Parathyroid adenoma (tissue), 2 donors: Measurements from ENCODE around the gene SUSD1.

Experiments used
- H2AFZ ChIP-seq: fragments of 300-600 bp; sonication (generic); one replicate; pipeline ENCODE4 v1.7.0; 2017; ENCODE audit warnings: antibody characterized with exemption, mild to moderate bottlenecking
- H3K27ac ChIP-seq: fragments of 300-600 bp; sonication (generic); one replicate; pipeline ENCODE4 v1.7.0; 2017
- H3K27me3 ChIP-seq: fragments of 300-600 bp; sonication (generic); one replicate; pipeline ENCODE4 v1.7.0; 2017; ENCODE audit warnings: low read length; ENCODE audit not compliant: control insufficient read depth, insufficient read depth
- H3K36me3 ChIP-seq: fragments of 300-600 bp; sonication (generic); one replicate; pipeline ENCODE4 v1.7.0; 2017; ENCODE audit warnings: low read length; ENCODE audit not compliant: control insufficient read depth, insufficient read depth
- H3K4me1 ChIP-seq: fragments of 300-600 bp; sonication (generic); one replicate; pipeline ENCODE4 v1.7.0; 2017; ENCODE audit warnings: control low read depth
- H3K4me2 ChIP-seq: fragments of 300-600 bp; sonication (generic); one replicate; pipeline ENCODE4 v1.7.0; 2017; ENCODE audit warnings: low read length
- H3K4me3 ChIP-seq: fragments of 300-600 bp; sonication (generic); one replicate; pipeline ENCODE4 v1.7.0; 2017; ENCODE audit warnings: low read depth, low read length
- H3K79me2 ChIP-seq: fragments of 300-600 bp; sonication (generic); one replicate; pipeline ENCODE4 v1.7.0; 2017; ENCODE audit warnings: control low read depth
- H3K9ac ChIP-seq: fragments of 300-600 bp; sonication (generic); one replicate; pipeline ENCODE4 v1.7.0; 2017; ENCODE audit warnings: mild to moderate bottlenecking
- H3K9me3 ChIP-seq: fragments of 300-600 bp; sonication (generic); one replicate; pipeline ENCODE4 v1.7.0; 2017; ENCODE audit warnings: low read length; ENCODE audit not compliant: control insufficient read depth
- TF ChIP-seq, protein P1 (sequence below): fragments of 300-600 bp; sonication (generic); IDR thresholded peaks from one replicate; pipeline ENCODE4 v1.7.0; 2017; ENCODE audit warnings: antibody characterized with exemption, mild to moderate bottlenecking
- donor health status: primary hyperparathyroidism.

Gene SUSD1

GRCh38 chr9:112162621-112163413 lies 12.3 kb downstream of the SUSD1 start:
- H2AFZ ChIP-seq: no peak overlapping the region
- no peaks in the 10 kb centered on the region for H3K36me3 ChIP-seq
- no peak overlapping the region for H3K4me2 ChIP-seq
- no peak overlapping the region for H3K9ac ChIP-seq
- TF ChIP-seq, protein P1, sequence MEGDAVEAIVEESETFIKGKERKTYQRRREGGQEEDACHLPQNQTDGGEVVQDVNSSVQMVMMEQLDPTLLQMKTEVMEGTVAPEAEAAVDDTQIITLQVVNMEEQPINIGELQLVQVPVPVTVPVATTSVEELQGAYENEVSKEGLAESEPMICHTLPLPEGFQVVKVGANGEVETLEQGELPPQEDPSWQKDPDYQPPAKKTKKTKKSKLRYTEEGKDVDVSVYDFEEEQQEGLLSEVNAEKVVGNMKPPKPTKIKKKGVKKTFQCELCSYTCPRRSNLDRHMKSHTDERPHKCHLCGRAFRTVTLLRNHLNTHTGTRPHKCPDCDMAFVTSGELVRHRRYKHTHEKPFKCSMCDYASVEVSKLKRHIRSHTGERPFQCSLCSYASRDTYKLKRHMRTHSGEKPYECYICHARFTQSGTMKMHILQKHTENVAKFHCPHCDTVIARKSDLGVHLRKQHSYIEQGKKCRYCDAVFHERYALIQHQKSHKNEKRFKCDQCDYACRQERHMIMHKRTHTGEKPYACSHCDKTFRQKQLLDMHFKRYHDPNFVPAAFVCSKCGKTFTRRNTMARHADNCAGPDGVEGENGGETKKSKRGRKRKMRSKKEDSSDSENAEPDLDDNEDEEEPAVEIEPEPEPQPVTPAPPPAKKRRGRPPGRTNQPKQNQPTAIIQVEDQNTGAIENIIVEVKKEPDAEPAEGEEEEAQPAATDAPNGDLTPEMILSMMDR: no peak
- no peaks in the 10 kb centered on the region for H3K4me1 ChIP-seq
- no peak overlapping the region for H3K27ac ChIP-seq
- H3K27me3 ChIP-seq: no peaks in the 10 kb centered on the region
- H3K79me2 ChIP-seq: no peaks in the 10 kb centered on the region
- no peak overlapping the region for H3K4me3 ChIP-seq
- H3K9me3 ChIP-seq: no peaks in the 10 kb centered on the region

DNA sequence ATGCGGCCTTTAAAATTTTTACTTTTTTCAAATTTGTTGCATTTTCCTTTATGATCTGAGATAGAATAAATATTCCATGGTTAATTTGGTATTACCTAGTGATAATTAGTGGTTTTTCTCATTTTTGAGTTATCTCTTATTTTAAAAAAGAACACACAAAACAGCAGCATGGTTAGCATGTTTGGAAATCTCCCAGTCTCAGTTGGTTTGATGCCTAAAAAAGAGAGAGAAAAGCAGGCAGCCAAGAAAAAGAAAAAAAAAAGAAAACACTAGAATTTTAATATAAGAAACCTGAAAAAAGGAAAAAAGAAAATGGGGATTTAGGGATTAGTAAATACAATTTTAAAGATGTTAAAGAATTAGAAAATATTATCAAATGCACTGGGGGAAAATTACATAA lies 15.3 kb downstream of the SUSD1 start:
- TF ChIP-seq, protein P1: no peak
- H3K9ac ChIP-seq: no peak overlapping the region
- H3K4me2 ChIP-seq: no peak overlapping the region
- no peaks in the 10 kb centered on the region for H3K27me3 ChIP-seq
- H2AFZ ChIP-seq: no peak overlapping the region
- H3K4me1 ChIP-seq: no peaks in the 10 kb centered on the region
- no peaks in the 10 kb centered on the region for H3K9me3 ChIP-seq
- no peak overlapping the region for H3K4me3 ChIP-seq
- no peaks in the 10 kb centered on the region for H3K79me2 ChIP-seq
- H3K27ac ChIP-seq: no peak overlapping the region
- H3K36me3 ChIP-seq: no peaks in the 10 kb centered on the region

DNA sequence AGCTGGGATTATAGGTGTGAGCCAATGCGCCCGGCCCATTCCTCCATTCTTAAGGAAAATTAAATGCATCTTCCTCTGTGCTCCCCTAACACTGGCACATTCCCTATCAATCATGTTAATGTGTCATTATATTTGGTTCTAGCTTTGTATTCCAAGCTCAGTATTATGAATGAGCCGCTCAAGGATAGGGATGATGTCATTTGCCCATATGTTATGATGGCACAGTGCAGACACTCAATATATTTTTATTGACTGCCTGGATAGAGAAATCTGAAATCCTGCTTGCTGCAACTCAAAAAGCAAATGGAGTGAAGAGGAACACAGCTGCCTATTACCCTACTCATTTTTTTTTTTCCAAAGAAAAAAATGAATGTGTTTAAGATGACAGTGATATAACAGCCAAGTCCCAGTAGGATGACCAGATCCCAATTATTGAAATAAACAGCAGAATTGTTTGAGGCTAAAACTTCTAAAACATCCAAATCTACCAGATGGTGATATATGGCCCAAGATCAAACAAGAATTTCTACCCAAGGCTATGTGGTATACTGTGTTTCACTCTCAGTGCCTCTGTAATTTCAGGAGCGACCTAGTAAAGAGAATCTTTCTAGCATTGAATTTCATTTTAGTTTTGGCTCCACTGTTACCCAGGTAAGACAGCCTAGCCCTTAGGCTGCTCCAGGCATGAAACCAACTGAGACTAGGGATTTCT lies 16.3 kb downstream of the SUSD1 start:
- Histone ChIP-seq H3K4me1 (no peaks in the 10 kb centered on the region), H3K4me2 (no peak overlapping the region), H3K9ac (no peak overlapping the region), H3K27ac (no peak overlapping the region), H3K36me3 (no peaks in the 10 kb centered on the region), H3K79me2 (no peaks in the 10 kb centered on the region), H2AFZ (no peak overlapping the region), H3K4me3 (no peak overlapping the region), H3K27me3 (no peaks in the 10 kb centered on the region), H3K9me3 (no peaks in the 10 kb centered on the region)
- TF ChIP-seq, protein P1: no peak

DNA sequence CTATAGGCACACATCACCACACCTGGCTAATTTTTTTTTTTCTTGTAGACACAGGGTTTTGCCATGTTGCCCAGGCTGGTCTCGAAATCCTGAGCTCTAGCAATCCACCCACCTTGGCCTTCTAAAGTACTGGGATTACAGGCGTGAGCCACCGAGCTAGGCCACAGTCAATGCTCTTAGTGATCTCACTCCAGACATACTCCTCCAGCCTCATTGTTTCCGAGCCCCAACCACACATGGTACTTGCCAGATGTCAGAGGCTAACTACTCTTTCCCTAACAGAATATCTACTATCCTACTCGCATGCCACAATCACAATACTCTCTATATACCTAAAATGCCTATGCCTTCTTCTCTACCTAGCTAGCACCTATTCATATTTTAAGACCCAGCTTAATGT lies 17.1 kb downstream of the SUSD1 start:
- Histone ChIP-seq H3K4me3 (no peak overlapping the region), H2AFZ (no peak overlapping the region), H3K27me3 (no peaks in the 10 kb centered on the region), H3K4me2 (no peak overlapping the region), H3K79me2 (no peaks in the 10 kb centered on the region), H3K36me3 (no peaks in the 10 kb centered on the region), H3K27ac (no peak overlapping the region), H3K9me3 (no peaks in the 10 kb centered on the region), H3K4me1 (no peaks in the 10 kb centered on the region), H3K9ac (no peak overlapping the region)
- TF ChIP-seq, protein P1: no peak
